Measurements from ENCODE around the gene IL12A.

Gene IL12A

GRCh38 chr3:160038862-160039562 lies 50.4 kb downstream of the IL12A start:
- H3K9ac ChIP-seq (ENCODE audit: low read length) = no peak overlapping the region

GRCh38 chr3:160040181-160040580 lies 51.5 kb downstream of the IL12A start:
- TF ChIP-seq CTCF (IDR thresholded peaks at IDR 0.05; ENCODE audit: insufficient read depth, low read length, poor library complexity, severe bottlenecking) = no peak
- TF ChIP-seq EZH2phosphoT487 (conservative IDR thresholded peaks at IDR 0.05; ENCODE audit: low read length) = no peak
- no peaks in the 10 kb centered on the region for H3F3A ChIP-seq (ENCODE audit: insufficient read depth)
- H3K9ac ChIP-seq (ENCODE audit: low read length) = no peak overlapping the region

More at GRCh38 chr3:160038862-160039562, 50.4 kb downstream of the IL12A start:
- H3K9me3 ChIP-seq (ENCODE audit: insufficient read depth, low read length) = no peaks in the 10 kb centered on the region
- no peaks in the 10 kb centered on the region for H3K27me3 ChIP-seq (ENCODE audit: low read length)
- H2AFZ ChIP-seq (ENCODE audit: low read depth, low read length, severe bottlenecking) = no peak overlapping the region
- no peaks in the 10 kb centered on the region for H3K36me3 ChIP-seq (ENCODE audit: low read length)
- H3K4me3 ChIP-seq (ENCODE audit: insufficient read depth, low read length, poor library complexity, severe bottlenecking) = no peak overlapping the region
- no peaks in the 10 kb centered on the region for H3F3A ChIP-seq (ENCODE audit: insufficient read depth)
- H3K4me2 ChIP-seq (ENCODE audit: low read depth, low read length, poor library complexity, severe bottlenecking) = no peak overlapping the region
- H3K79me2 ChIP-seq (ENCODE audit: insufficient read depth, low read length) = no peaks in the 10 kb centered on the region
- H3K9me2 ChIP-seq (replicated peaks; ENCODE audit: insufficient read depth, low read length) = no peaks in the 10 kb centered on the region
- H4K20me1 ChIP-seq (ENCODE audit: low read depth, low read length) = no peaks in the 10 kb centered on the region
- TF ChIP-seq CTCF (IDR thresholded peaks at IDR 0.05; ENCODE audit: insufficient read depth, low read length, poor library complexity, severe bottlenecking) (no peak), EZH2phosphoT487 (conservative IDR thresholded peaks at IDR 0.05; ENCODE audit: low read length) (no peak)
- no peak overlapping the region for H3K27ac ChIP-seq (ENCODE audit: low read depth, low read length)

GRCh38 chr3:160041465-160041864 lies 52.8 kb downstream of the IL12A start:
- H3K4me3 ChIP-seq (ENCODE audit: insufficient read depth, low read length, poor library complexity, severe bottlenecking) = no peak overlapping the region
- H3K4me2 ChIP-seq (ENCODE audit: low read depth, low read length, poor library complexity, severe bottlenecking) = no peak overlapping the region
- no peak overlapping the region for H2AFZ ChIP-seq (ENCODE audit: low read depth, low read length, severe bottlenecking)
- H3K9ac ChIP-seq (ENCODE audit: low read length) = no peak overlapping the region
- H4K20me1 ChIP-seq (ENCODE audit: low read depth, low read length) = no peaks in the 10 kb centered on the region
- H3K9me2 ChIP-seq (replicated peaks; ENCODE audit: insufficient read depth, low read length) = no peaks in the 10 kb centered on the region
- no peaks in the 10 kb centered on the region for H3K79me2 ChIP-seq (ENCODE audit: insufficient read depth, low read length)
- H3K36me3 ChIP-seq (ENCODE audit: low read length) = no peaks in the 10 kb centered on the region
- TF ChIP-seq CTCF (IDR thresholded peaks at IDR 0.05; ENCODE audit: insufficient read depth, low read length, poor library complexity, severe bottlenecking) = no peak
- TF ChIP-seq EZH2phosphoT487 (conservative IDR thresholded peaks at IDR 0.05; ENCODE audit: low read length) = no peak
- no peaks in the 10 kb centered on the region for H3K27me3 ChIP-seq (ENCODE audit: low read length)
- no peak overlapping the region for H3K27ac ChIP-seq (ENCODE audit: low read depth, low read length)
- no peaks in the 10 kb centered on the region for H3K9me3 ChIP-seq (ENCODE audit: insufficient read depth, low read length)
- H3F3A ChIP-seq (ENCODE audit: insufficient read depth) = no peaks in the 10 kb centered on the region

More at GRCh38 chr3:160040181-160040580, 51.5 kb downstream of the IL12A start:
- no peaks in the 10 kb centered on the region for H3K27me3 ChIP-seq (ENCODE audit: low read length)
- no peak overlapping the region for H3K4me2 ChIP-seq (ENCODE audit: low read depth, low read length, poor library complexity, severe bottlenecking)
- H3K9me3 ChIP-seq (ENCODE audit: insufficient read depth, low read length) = no peaks in the 10 kb centered on the region
- no peaks in the 10 kb centered on the region for H4K20me1 ChIP-seq (ENCODE audit: low read depth, low read length)
- no peaks in the 10 kb centered on the region for H3K9me2 ChIP-seq (replicated peaks; ENCODE audit: insufficient read depth, low read length)
- no peak overlapping the region for H3K4me3 ChIP-seq (ENCODE audit: insufficient read depth, low read length, poor library complexity, severe bottlenecking)
- H2AFZ ChIP-seq (ENCODE audit: low read depth, low read length, severe bottlenecking) = no peak overlapping the region
- no peaks in the 10 kb centered on the region for H3K36me3 ChIP-seq (ENCODE audit: low read length)
- H3K79me2 ChIP-seq (ENCODE audit: insufficient read depth, low read length) = no peaks in the 10 kb centered on the region
- no peak overlapping the region for H3K27ac ChIP-seq (ENCODE audit: low read depth, low read length)
